Spleen (tissue), 7 donors: ENCODE measurements around the gene ATF7IP2.
"Not testable (repeated sequence)": the region's sequence is repeated elsewhere in the genome, so short reads cannot be mapped to it uniquely, and the experiment has no call there.

Experiments
- CTCF ChIP-seq, 11 experiments: fragments of 200-600 bp in 7 of 11; fragments of 450-650 bp in 4 of 11; sonication (generic) in 4 of 11; IDR thresholded peaks in 8 of 11; conservative IDR thresholded peaks in 3 of 11; 1 replicate in 7 of 11; 2 replicates in 4 of 11; pipeline versions ENCODE4 v1.4.0 to v1.8.0; 2016 to 2021; ENCODE audit warnings: antibody characterized with exemption in 11 of 11, inconsistent platforms in 4 of 11, mild to moderate bottlenecking in 1 of 11
- POLR2A ChIP-seq, 3 donors: fragments of 450-650 bp; IDR thresholded peaks; one replicate each; pipeline ENCODE4 v1.5.1; 2017; ENCODE audit warnings: antibody characterized with exemption in 3 of 3, mild to moderate bottlenecking in 1 of 3
- POLR2AphosphoS5 ChIP-seq, 3 donors: sonication (generic); formaldehyde crosslinking; IDR thresholded peaks; one replicate each; pipeline ENCODE4 v1.5.1; 2017; ENCODE audit warnings: antibody characterized with exemption in 3 of 3
- donor health status: DM: no; HTN: no; CAD: no; lungs with moderate emphysema.
- donor health status: DM: no; HTN: no; CAD: no.
- donor health status: DM: no; HTN: no; CAD: no.

- TF ChIP-seq POLR2AphosphoS5 (IDR thresholded peaks at IDR 0.05); CTCF (IDR thresholded peaks at IDR 0.05 in 8 of 11, conservative IDR thresholded peaks at IDR 0.05 in 3 of 11); POLR2A (IDR thresholded peaks at IDR 0.05): not testable (repeated sequence)
Measured at GRCh38 chr16:10476636-10477035, 90.8 kb downstream of the ATF7IP2 start.
